D341Med (cell line): Measurements from ENCODE around the gene TEAD1.
A peak's percentile ranks its signal among the peaks of the same experiment; 100 is the strongest.

ENCODE experiments used
- DNase-seq: peaks from one replicate; pipeline ENCODE4 v3.0.0; 2012; ENCODE audit warnings: low spot score

The TEAD1 gene

DNA sequence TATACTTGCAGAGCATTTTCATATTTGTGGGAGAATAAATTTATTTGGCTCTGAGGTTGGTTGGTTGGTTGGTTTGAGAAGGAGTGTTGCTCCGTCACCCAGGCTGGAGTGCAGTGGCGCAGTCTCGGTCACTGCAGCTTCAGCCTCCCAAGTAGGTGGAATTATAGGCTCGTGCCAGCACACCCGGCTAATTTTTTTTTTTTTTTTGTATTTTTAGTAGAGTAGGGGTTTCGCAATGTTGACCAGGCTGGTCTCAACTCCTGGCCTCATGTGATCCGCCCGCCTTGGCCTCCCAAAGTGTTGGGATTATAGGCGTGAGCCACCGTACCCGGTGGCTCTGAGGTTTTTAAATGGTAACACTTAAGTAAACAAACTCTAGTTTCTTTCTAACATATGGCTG lies 161.1 kb downstream of the TEAD1 start:
- no peak for DNase-seq

DNA sequence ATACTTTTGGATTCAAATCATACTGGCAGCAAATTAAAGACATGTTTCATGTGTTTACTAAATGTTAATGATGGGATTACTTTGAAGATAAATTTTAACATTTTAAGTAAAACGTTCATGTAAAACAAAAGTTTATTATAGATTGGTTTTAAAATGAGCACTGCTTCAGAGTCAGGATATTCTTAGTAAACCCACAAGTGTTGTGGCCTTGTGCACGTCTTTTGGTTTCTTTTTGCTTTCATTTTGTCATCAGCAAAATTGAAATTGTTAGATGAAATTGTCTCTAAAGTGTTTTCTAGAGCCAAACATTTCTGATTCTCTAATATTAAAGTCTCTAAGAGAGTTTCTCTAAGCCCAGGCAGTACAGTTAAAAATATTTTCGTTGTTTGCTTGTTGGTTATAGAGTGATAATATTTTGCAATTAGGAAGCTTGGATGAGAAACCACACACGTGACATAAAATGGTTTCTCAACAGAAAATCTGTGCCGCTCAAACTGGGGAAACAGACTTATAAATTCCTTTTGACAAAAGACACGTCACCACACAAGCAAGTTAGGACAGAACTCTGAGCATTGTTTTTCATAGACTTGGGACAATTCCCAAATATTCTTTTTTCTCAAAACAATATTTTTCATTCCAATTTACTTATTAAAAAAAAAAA lies 164.4 kb downstream of the TEAD1 start:
- no peak for DNase-seq

DNA sequence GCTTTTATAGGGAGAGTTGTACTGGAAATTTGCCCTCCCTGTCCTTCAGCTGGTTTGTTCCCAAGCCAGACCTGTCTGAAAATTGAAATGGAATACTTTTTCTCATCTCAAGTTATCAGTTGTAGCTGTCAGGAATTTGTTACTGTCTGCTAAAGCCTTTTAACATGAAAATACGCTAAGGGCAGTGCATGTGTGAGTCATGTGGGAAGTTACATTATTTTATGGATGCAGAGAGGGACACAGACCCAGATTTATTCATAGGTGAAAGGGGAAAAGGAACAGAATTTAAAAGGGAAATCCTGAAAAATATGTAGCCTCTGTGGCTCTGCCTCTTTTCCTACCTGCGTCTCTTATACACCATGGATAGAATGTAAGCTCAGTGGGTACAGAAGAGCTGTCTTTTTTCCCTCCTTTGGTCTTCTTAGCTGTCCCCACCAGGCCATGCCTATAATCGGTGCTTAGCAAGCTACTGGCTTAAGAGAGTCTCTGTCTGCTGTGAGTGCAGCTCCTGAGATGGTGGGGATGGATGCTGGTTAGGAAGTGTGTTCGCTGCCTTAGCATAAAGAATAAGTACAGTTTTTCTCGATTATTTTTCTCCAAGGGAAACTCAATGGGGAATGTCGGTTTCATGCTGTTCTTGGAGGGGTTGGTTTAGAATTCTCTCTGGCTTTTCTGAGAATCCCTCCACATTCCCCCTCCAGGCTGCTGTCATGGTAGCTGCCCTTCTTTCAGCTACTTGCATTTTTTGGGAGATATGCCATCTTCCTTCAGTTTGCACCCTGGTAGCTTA lies 166.8 kb downstream of the TEAD1 start:
- no peak for DNase-seq

DNA sequence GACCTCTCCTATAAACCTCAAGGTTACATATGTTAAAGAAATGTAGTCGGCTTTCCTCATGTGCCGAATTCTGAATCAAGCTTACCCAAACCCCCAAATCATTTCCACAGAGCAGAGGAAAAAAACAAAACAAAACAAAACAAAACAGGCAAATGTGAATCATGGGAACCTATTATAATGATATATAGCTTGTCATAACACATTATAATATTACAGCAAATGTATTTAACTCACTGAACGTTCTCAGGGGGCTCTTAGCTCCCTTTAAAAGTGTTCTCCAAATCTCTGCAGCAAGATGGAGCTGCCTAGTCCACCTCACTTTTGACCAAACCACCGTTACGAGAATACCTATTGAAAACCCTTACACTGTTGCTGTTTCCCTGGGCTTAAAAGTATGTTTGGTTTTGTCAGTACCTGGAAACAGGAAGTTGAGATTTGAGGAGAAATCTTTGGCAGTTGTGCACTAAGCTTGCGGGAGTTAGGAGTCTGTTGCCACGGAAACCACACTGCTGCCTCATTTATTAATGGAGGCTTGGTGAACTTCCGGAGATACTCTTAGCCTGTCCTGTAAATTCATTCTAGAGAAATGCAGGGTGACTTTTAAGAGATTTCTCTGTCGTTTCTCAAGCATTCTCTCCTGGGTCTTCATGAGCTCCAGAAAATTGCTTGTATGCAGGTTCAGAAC lies 167.9 kb downstream of the TEAD1 start:
- DNase-seq = no peak

DNA sequence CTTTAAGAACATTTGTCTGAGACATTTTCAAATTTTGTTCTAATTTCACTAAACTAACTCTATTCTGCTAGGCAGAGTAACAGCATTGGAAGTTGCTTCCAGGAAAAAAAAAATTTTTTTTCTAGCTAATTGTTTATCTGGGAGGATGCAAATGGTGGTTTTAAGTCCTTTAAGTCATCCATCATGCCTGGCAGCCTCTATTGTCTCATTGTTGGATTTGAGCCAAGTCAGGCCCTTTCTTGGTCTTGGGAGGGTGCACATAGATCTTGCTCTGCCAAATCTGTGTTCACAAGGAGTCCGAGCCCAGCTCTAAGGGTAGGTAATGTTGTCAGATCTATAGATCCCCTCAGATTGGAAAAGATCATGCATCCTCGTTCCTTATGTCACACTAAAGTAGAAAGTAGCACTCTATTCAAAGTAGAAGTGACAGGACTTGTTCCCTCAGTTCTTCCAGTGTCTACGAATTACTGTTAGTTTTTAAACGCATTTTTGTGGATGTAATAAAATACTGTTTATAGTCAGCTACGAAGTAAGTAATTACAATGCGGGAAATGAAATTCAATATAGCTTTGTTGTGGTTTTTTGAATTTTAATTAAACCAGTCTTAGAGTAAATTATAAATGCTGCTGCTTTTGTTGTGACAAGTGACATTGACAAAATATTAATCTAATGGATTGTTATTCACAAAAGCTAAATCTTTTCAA lies 168.9 kb downstream of the TEAD1 start:
- peak; percentile 59 for DNase-seq

DNA sequence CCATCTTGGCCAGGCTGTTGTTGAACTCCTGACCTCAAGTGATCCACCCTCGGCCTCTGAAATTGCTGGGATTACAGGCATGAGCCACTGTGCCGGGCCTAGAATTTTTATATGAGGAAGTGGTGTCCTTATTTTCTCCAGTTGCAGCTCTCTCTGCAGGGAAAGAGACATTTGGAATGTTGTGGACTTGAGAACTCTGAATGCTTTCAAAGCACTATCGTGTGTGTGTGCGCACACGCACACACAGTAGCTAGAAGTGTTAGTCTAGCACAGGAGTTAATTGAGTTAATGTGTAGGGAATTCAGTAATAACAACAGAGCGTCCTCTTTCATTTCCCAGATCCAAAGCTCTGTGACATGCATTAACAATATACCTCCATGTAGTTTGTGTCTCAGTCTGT lies 170.9 kb downstream of the TEAD1 start:
- no peak for DNase-seq

DNA sequence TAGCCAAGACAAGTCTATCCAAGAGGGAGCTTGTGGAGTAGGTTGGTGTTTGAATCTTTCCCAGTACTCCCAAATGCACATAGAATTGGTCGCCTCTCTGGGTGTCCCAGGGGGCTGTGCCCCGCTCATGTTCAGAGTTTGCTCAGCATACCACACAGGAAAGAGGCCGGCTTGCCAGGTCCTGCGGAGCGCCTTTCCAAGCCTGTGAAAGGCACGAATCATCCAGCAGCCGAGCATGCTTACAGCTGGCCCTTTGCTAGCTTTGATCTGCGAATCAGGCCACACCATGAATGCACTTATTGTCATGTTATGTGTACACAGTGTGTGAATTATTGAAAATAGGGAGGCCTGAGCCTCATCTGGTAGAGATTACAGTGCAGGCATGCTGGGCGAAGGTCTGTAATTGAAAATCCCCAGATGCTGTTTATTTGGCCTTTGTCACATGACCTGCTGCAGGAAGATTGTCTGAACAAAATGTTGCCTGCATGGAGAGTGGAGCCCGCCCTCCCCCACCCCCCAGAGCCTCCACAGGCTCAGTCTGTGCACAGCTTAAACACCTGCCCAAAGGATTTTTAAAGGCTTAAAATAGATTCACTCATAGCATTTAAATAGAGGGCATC lies 171.6 kb downstream of the TEAD1 start:
- DNase-seq = peak; percentile 82

DNA sequence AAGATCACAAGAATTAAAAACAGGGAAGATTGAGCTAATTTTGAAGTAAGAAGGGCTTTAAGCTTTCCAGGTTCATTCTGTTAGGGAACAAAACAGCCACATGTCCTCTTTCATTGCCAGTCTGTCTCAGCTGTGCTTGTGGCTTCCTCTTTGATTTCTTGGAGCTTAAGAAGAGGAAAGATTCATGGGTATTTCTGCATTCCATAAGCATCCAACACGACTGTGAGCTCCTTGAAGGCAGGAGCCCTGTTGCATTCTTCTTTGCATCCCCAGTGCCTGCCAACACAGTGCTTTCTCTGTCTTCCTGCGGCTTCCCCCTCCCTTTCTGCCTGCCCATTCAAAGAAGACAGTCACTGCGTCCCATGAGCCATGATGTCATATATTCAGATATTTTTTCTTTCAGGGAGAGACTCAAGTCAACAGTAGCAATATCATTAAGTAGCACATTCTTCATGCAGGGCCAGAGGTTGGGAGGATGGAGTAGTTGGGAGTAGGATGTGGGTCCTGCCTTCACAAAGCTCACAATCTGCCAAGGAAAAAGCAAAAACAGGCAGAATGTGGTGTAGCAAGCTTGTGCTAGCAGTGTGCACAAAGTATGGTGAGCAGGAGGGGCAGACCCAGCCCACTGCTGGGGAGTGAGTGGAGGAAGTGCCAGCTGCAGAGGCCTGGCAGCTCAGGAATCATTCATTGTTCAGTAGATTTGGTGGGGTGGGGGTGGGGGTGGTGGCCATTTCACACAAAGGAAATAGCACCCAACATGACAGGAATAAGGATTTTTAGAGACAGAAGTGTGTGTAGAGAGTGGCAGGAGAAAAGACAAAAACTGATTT lies 172.8 kb downstream of the TEAD1 start:
- no peak for DNase-seq

DNA sequence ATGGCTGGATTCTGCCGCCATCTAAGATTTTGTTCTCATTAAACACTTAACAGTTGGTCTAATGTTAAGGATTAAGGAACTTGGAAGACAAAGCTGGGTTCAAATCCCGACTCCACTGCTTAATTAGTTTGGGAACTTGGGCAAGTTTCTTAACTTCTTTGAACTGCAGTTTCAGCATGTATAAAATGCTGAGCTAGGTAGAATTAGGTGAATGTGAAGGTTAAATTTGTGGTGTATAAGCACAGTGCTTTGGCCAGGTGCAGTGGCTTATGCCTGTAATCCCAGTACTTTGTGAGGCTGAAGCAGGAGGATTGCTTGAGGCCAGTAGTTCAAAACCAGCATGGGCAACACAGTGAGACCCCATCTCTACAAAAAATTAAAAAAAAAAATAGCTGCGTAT lies 174.2 kb downstream of the TEAD1 start:
- DNase-seq = no peak

DNA sequence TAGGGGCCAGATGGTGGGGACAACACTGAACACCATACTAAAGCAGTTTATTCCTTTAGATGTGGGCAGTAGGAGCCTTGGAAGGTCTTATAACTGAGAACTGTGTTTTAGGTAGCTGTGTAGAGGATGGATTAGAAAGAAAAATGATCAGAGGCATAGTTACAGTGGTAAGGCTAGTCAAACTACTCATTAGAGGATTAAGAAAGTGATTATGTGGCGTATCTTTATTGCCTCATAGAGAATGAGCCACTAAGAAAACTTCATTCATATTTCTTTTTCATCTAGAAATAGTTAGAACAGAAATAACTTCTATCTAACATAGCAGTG lies 179.1 kb downstream of the TEAD1 start:
- DNase-seq = no peak

DNA sequence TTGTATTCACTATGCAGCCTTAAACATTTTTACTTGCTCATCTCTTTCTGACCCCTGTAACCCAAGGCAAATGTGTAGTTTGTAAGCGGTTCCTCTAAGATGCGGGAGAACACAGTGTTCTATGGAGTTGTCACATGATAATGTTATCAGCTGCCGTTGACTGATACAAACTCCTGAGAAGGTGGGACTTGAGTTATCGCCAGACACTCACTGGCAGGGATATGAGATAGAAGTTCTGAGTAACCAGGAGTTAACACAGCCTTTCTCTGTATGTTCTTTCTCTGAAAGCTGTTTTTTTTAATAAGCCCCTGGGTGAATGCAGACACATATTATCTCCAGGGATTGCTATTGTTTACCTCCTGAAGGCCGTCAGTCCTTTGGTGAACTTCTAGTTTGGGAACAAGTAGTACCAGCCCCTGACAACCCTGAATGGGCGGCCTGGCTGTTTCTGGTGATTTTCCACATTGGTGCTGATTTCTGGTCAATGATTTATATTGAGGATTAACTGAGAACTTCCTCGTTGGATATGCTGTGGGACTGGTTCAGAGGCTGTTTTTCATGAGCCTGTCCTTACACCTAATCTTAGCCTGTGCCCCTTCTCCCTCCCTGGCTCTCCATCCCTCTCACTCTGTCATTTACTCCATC lies 179.6 kb downstream of the TEAD1 start:
- DNase-seq = no peak

DNA sequence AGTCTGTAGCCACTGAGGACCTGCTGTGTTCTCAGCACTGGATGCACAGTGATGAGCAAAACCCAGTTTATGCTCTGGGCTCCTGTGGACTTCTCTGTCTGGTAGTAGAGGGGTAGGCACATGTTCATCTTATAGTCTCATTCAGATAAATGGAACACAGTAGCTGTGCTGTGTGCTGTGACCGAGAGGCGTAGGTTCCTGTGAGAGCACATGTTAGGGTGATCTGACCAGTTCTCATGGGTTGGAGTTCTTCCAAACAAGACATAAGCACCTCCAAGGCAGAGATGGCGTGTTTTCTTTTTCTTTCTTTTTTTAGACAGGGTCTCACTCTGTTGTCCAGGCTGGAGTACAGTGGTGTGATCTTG lies 180.1 kb downstream of the TEAD1 start:
- no peak for DNase-seq

DNA sequence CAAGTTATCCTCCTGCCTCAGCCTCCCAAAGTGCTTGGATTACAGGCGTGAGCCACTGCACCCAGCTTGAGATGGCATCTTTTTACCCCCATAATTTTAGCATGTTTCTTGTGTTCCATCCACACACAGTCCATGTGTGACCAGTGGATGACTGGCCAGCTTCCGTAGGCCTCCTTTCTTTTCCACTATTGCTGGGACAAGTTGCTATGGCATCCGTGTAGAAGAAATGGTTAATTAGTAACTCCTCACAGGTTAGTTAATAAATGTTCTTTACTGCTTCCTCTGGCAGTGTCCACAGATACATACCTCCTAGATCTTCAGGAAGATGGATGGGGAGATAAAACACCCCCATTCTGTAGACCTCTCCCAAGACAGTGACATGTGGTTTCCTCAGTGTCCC lies 180.6 kb downstream of the TEAD1 start:
- DNase-seq = no peak

DNA sequence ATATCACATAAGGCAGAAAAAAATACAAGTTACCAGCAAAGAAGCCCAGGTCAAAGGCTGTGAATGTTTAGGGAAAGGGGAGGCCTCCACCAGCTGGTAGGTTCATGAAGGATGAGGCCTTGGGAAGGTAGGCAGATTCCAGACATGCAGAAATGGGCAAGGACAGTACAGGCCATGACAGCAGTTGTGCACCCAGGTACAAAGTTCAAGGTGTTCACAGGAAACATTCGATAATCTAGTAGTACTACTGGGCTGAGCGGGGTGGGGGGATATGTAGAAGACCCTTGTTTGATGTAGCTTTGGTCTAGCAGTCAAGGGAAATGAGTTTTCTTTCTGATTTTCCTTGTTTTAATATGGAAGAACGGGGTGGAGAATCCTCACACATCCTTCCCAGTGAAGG lies 182.1 kb downstream of the TEAD1 start:
- no peak for DNase-seq

DNA sequence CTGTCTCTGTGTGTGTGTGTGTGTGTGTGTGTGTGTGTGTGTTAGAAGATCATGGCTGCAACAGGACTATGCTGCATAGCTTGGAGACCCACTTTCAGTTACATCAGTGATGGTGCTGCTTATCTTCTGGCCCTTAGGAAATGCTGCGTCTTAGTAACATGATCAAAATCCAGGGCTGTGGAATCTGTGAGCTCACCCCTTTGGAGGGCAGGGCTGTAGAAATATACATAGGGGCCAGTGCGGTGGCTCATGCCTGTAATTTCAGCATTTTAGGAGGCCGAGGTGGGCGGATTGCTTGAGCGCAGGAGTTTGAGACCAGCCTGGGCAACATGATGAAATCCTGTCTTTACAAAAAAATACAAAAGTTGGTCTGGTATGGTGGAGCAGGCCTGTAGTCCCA lies 183.4 kb downstream of the TEAD1 start:
- no peak for DNase-seq

DNA sequence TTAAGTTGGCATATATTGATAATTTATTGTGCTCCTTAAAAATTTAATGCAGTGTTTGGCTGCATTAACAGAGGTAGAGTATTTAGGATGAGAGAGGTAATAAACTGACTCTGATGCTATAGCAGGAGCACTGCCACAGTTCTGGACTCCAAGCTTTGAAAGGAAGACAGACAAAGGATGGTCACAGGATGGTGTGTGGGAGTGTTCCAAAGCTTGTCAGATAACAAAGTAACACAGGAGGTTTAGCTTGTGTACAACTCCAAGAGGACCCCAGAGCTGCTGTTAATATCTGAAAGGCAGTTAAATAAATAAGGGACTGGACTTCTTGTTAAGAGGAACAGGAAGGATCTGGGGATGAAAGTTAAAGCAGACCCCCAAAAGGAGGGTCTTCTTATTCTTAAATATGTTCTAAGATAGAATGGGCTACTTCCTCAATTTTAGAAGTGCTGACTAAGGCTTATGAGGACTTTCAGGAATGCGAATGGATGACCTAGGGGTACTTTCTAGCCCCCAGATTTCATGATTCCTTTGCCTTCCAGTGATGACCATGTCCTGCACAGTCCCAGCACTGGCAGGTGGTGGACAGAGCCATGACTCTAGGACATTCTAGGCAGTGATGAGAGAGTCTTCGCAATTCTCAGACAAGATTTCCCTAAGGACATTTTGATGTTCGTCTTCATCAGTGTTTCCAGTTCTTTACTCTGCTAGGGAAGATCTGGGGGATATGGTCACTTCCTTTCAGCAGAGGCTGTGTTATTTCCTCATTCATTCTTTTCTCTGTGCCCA lies 185.8 kb downstream of the TEAD1 start:
- no peak for DNase-seq

DNA sequence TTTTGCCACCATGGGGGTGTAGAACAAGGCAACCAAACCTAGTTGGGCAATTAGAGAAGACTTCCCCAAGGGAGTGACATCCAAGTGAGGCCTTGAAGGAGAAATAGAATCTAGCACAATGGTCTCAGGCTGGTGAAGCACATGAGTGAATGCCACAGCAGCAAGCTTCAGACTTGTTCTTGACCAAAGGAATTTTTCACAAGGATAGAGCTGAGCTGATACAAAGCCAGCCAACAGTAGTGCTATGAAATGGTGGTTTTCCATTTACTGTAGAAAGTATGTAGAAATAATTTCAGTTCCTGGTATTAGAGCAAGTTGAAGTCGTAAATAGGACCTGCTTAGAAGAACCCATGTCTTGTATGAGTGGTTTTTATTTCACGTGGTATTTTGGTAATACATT lies 186.6 kb downstream of the TEAD1 start:
- DNase-seq = no peak

DNA sequence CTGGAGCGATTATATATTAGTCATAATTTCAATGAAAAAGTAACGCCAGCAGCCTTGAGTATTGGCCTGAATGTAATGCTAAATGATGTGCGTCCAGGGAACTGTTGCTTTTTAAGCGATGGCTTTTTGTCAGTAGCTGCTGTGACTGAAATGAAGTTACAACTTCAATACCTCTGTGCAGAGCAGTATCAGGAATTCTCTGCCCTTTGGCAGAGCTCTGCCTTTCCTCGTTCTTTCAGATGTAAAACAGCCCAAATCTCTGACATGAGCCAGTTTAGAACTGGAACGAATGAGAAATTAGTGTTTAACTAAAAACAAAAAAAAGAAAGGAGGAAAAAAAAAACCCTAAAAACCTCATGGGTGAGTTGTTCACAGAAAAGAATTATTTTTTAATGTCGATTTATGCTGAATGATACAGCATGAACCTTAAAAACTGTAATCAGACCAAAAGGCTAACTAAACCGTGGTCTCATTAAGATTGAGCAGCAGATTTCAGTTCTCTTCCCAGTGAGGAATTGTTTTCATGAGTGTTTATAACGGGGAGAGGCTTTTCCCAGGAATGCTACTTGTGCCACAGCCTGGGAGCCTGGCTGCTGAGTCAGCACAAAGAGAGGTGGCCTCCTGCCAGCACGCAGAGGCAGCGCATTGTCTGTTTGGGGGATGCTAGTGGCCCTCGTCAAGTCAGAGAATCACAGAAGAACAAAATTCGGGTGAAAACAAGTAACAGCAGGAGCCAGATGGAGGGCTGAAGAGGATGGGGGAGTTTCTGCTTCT lies 188.7 kb downstream of the TEAD1 start:
- peak; percentile 70 for DNase-seq

DNA sequence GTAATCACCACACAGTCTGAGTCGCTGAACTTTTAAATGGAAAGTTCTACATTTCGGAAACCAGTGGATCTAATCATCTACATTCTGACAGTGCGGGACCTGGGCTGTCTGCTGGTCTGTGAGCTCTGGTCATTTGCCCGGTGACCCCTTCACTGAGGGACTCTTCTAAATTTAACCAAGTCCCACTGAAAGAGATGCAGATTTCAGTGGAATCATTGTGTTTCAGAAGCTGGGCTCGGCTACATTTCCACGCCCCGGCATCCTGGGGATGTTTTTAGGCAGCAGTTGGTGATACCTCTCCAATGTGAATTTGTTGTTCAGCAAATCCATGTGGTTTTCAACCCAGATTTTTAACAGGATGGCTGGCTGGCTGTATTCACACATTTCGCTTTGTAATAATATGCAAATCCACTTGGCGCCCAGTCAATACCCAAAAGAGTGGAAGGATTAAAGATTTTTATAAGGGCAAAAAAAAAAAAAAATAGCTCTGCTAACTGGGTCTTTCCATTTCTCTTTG lies 189.4 kb downstream of the TEAD1 start:
- no peak for DNase-seq
